Fibroblast of lung (primary cell): ENCODE measurements around the gene BBS1. TPM values are rescaled to one million over a fixed set of nuclear protein-coding genes. Genes with fewer than 3 reads are reported as not detected.
A peak's percentile ranks its signal among the peaks of the same experiment; 100 is the strongest.

ENCODE experiments used
- DNase-seq, 2 donors: peaks; one replicate each; pipeline versions ENCODE4 v3.0.0 to v3.0.0-alpha.2; 2010; ENCODE audit warnings: low read depth in 2 of 2
- H2AFZ ChIP-seq: 2 replicates; pipeline ENCODE4 v1.5.1; 2012; ENCODE audit warnings: low read length, control low read depth, inconsistent platforms
- H3K27ac ChIP-seq: 2 replicates; pipeline ENCODE4 v1.5.1; 2011; ENCODE audit warnings: low read length, control low read depth; ENCODE audit not compliant: insufficient read depth
- H3K27me3 ChIP-seq: 2 replicates; pipeline ENCODE4 v1.5.1; 2011; ENCODE audit warnings: mild to moderate bottlenecking, low read length; ENCODE audit not compliant: control insufficient read depth, insufficient read depth
- H3K36me3 ChIP-seq: 2 replicates; pipeline ENCODE4 v1.5.1; 2011; ENCODE audit warnings: low read length; ENCODE audit not compliant: control insufficient read depth, insufficient read depth
- H3K4me1 ChIP-seq: 2 replicates; pipeline ENCODE4 v1.5.1; 2011; ENCODE audit warnings: low read length; ENCODE audit not compliant: control insufficient read depth, insufficient read depth; ENCODE audit errors: extremely low read depth
- H3K4me2 ChIP-seq: 2 replicates; pipeline ENCODE4 v1.5.1; 2011; ENCODE audit warnings: low read length, control low read depth; ENCODE audit not compliant: insufficient read depth; ENCODE audit errors: extremely low read depth
- H3K4me3 ChIP-seq, 4 experiments: fragments of 200-600 bp in 1 of 4; sonication (generic) in 1 of 4; replicated peaks in 1 of 4; 2 replicates each; pipeline ENCODE4 v1.5.1; 2011 to 2016; ENCODE audit warnings: low read length in 4 of 4, low read depth in 3 of 4, mild to moderate bottlenecking in 3 of 4, control low read depth in 2 of 4, inconsistent platforms in 1 of 4, mixed read lengths in 1 of 4; ENCODE audit not compliant: insufficient read depth in 1 of 4; ENCODE audit errors: control extremely low read depth in 1 of 4
- H3K79me2 ChIP-seq: 2 replicates; pipeline ENCODE4 v1.5.1; 2012; ENCODE audit warnings: mild to moderate bottlenecking, low read length, inconsistent platforms; ENCODE audit not compliant: control insufficient read depth, insufficient read depth
- H3K9ac ChIP-seq: 2 replicates; pipeline ENCODE4 v1.5.1; 2011; ENCODE audit warnings: mild to moderate bottlenecking, low read length, control low read depth; ENCODE audit not compliant: insufficient read depth
- H3K9me3 ChIP-seq: 2 replicates; pipeline ENCODE4 v1.5.1; 2012; ENCODE audit warnings: low read depth, low read length; ENCODE audit not compliant: control insufficient read depth, insufficient read depth
- H4K20me1 ChIP-seq: 2 replicates; pipeline ENCODE4 v1.5.1; 2011; ENCODE audit warnings: low read length; ENCODE audit not compliant: control insufficient read depth, insufficient read depth; ENCODE audit errors: extremely low read depth
- CTCF ChIP-seq, 2 donors: IDR thresholded peaks in 1 of 2; conservative IDR thresholded peaks in 1 of 2; 1 replicate in 1 of 2; 2 replicates in 1 of 2; pipeline ENCODE4 v1.5.1; 2011 to 2012; ENCODE audit warnings: low read length in 2 of 2, control low read depth in 1 of 2, inconsistent platforms in 1 of 2, low read depth in 1 of 2, mild to moderate bottlenecking in 1 of 2
- EZH2 ChIP-seq: IDR thresholded peaks from 2 replicates; pipeline ENCODE4 v1.5.1; 2012; ENCODE audit warnings: low read length, control low read depth, mild to moderate bottlenecking; ENCODE audit errors: missing control alignments
- polyA plus RNA-seq, 2 donors: library from polyadenylated mRNA; depleted of rRNA in 1 of 2; stranded (reverse) in 1 of 2; unstranded in 1 of 2; fragments of >200 nt; gene quantifications; 2 replicates each; pipeline ENCODE4 v1.2.1, GENCODE V29; 2011 to 2012; ENCODE audit warnings: missing spikeins in 1 of 2
- total RNA-seq: library from RNA; depleted of rRNA; stranded (reverse); fragments of >200 nt; gene quantifications from 2 replicates; pipeline ENCODE4 v1.2.1, GENCODE V29; 2014

BBS1 gene
- total and polyA plus RNA-seq, 2 donors (not counting 1 experiment from before 2014, with no cell fraction given): 16.5 to 20.5 TPM

- H2AFZ ChIP-seq: no peak overlapping the region
- no peaks in the 10 kb centered on the region for H3K27me3 ChIP-seq
- H3K9ac ChIP-seq: no peak overlapping the region
- no peaks in the 10 kb centered on the region for H3K79me2 ChIP-seq
- H3K4me1 ChIP-seq: no peaks in the 10 kb centered on the region
- H3K36me3 ChIP-seq: peaks cover 12% of the 10 kb centered on the region
- no peak for TF ChIP-seq EZH2
- TF ChIP-seq CTCF (conservative IDR thresholded peaks at IDR 0.05 in 1 of 2, IDR thresholded peaks at IDR 0.05 in 1 of 2; ENCODE audit: low read depth in 1 of 2, low read length in 2 of 2): no peak
- no peak overlapping the region for H3K4me2 ChIP-seq
- H3K27ac ChIP-seq: no peak overlapping the region
- H4K20me1 ChIP-seq: no peaks in the 10 kb centered on the region
- DNase-seq: no peak
- H3K4me3 ChIP-seq: no peak overlapping the region
- H3K9me3 ChIP-seq: no peaks in the 10 kb centered on the region
These were observed 15.5 kb upstream of the BBS1 start for GRCh38 chr11:66494935-66495334.

GRCh38 chr11:66495401-66495854 is 15.0 kb upstream of the BBS1 start:
- Histone ChIP-seq H3K4me3 (no peak overlapping the region), H2AFZ (no peak overlapping the region), H3K4me1 (no peaks in the 10 kb centered on the region), H4K20me1 (no peaks in the 10 kb centered on the region), H3K36me3 (peaks cover 11% of the 10 kb centered on the region), H3K27me3 (no peaks in the 10 kb centered on the region), H3K4me2 (no peak overlapping the region), H3K9me3 (no peaks in the 10 kb centered on the region), H3K27ac (no peak overlapping the region), H3K9ac (no peak overlapping the region), H3K79me2 (no peaks in the 10 kb centered on the region)
- no peak for DNase-seq
- TF ChIP-seq EZH2 (no peak), CTCF (conservative IDR thresholded peaks at IDR 0.05 in 1 of 2, IDR thresholded peaks at IDR 0.05 in 1 of 2; ENCODE audit: low read depth in 1 of 2, low read length in 2 of 2) (peak in 1 of 2 donors; percentile 28)

- no peaks in the 10 kb centered on the region for H3K79me2 ChIP-seq
- TF ChIP-seq CTCF (conservative IDR thresholded peaks at IDR 0.05 in 1 of 2, IDR thresholded peaks at IDR 0.05 in 1 of 2; ENCODE audit: low read depth in 1 of 2, low read length in 2 of 2) (no peak), EZH2 (no peak)
- no peak overlapping the region for H3K27ac ChIP-seq
- H3K27me3 ChIP-seq: no peaks in the 10 kb centered on the region
- H3K9me3 ChIP-seq: no peaks in the 10 kb centered on the region
- H3K4me3 ChIP-seq: no peak overlapping the region
- no peaks in the 10 kb centered on the region for H3K4me1 ChIP-seq
- no peak overlapping the region for H2AFZ ChIP-seq
- no peak for DNase-seq
- peaks cover 7% of the 10 kb centered on the region for H3K36me3 ChIP-seq
- no peaks in the 10 kb centered on the region for H4K20me1 ChIP-seq
- no peak overlapping the region for H3K9ac ChIP-seq
- H3K4me2 ChIP-seq: no peak overlapping the region
These were observed 13.2 kb upstream of the BBS1 start for GRCh38 chr11:66497206-66497605.
